ENCODE measurements around the gene HAP1.
"Not testable (repeated sequence)": the region's sequence is repeated elsewhere in the genome, so short reads cannot be mapped to it uniquely, and the experiment has no call there.

Gene HAP1

GRCh38 chr17:41688641-41689496 lies 45.6 kb downstream of the HAP1 start, which contains the start of gene EIF1:
TSS of gene EIF1 (plus strand) at chr17:41688885. CDS start at chr17:41689039, 154 bp downstream.
- TF ChIP-seq CTCF (conservative IDR thresholded peaks at IDR 0.05; ENCODE audit: low read length): no peak
- H3K4me3 ChIP-seq (ENCODE audit: low read length): peak within 1 kb of the TSS; percentile 87
- DNase-seq (ENCODE audit: low read depth): peak; percentile 99

DNA sequence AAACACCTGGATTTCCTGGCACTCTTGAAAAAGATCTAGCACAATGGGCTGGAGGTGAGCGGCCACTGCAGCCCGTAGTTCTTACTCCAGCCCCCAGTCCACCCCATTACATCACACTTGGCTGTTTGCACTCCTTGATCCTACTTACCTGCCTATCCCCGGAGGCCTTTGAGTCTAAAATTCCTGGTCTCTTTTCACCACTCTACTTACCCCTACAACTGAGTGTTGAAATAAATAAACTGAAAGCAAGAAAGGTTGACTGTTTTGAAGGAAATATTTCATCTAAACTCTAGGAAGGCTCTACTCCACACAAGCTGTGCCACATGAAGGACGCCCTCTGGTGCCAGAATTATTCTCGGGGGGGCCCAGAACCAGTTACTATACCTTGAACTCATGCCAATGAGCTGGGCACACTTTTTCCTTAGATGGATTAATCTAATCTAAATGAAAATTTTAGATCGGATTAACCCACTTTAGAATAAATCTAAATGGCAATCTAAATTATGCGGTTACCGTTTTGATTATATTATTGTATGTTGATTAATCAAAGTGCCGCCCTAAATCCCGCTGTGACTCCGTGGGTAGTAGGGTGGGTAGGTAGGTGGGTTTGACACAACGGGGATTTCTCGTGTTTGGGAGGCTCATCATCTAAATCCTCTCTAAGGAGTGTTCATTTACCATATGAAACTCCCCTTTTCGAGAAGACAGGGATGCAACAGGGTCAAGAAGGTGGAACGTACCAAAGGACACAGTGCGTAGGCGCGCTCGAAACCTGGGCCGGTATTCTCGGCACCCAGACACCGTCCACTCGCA lies 46.4 kb downstream of the HAP1 start:
- H3K4me3 ChIP-seq (ENCODE audit: low read length): peak overlapping the region; percentile 87
- DNase-seq (ENCODE audit: low read depth): no peak
- peak; percentile 36 for TF ChIP-seq CTCF (conservative IDR thresholded peaks at IDR 0.05; ENCODE audit: low read length)

DNA sequence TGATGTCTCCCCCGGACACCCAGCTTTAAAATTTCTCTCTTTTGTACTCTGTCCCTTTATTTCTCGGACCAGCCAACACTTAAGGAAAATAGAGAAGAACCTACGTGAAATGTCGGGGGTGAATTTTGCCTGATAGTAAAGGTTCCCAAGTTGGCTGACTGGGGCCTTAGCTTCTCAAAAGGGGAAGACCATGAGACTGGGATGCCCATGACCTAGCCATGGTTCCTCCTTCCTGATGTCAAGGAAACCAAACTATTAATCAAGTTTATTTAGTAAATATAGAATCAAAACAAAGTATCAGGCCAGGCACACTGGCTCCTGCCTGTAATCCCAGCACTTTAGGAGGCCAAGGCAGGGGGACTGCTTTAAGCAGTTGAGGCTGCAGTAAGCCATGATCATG lies 48.2 kb downstream of the HAP1 start:
- no peak for DNase-seq (ENCODE audit: low read depth)
- TF ChIP-seq CTCF (conservative IDR thresholded peaks at IDR 0.05; ENCODE audit: low read length): no peak

GRCh38 chr17:41685753-41686152 lies 48.7 kb downstream of the HAP1 start:
- H3K4me3 ChIP-seq (ENCODE audit: low read length); DNase-seq (ENCODE audit: low read depth): not testable (repeated sequence)

More for the DNA sequence above, 48.2 kb downstream of the HAP1 start:
- no peak overlapping the region for H3K4me3 ChIP-seq (ENCODE audit: low read length)

DNA sequence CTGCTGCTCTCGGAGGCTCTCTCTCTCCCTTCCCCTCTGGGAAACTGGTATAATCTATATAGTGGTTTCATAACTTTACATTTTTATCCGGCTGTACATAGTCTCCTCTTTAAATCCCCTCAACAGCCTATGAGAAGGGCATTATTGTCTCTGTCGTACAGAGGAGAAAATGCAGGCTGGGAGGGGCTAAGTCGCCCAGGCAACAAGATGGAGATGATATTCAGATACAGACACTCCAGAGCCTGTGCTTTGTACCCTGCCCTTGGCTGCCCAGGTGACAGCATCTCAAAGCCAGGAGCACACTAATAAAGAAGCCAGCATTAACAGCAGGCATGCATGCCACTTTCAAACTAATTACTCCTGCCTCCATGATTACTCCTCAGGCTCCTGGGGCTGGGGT lies 50.4 kb downstream of the HAP1 start:
- no peak for TF ChIP-seq CTCF (conservative IDR thresholded peaks at IDR 0.05; ENCODE audit: low read length)
- no peak overlapping the region for H3K4me3 ChIP-seq (ENCODE audit: low read length)
- DNase-seq (ENCODE audit: low read depth): no peak

DNA sequence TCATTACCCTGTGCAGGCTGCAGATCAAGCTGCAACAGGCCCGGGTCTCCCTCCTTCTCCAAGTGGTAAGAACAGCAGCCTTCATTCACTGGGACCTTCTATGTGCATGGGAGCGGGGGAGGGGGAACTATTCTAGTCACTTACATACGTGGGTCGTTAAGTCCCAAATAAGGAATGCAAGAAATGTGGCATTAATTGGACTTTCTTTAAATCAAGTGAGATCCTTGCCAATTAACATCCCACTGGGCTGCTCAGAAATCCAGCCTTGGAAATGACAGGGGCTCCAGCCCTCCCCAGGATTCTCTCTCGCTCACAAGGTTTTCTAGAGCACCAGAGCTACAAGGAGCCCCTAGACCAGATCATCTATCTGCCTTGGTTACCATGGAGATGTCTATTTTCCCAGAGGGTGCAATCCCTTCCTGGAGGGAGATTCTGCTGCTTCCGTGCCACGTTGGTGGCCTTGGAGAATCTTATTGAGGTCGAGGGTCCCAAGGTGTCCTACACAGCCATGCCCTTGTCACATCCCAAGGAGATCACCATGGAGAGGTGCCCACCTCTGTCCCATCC lies 50.9 kb downstream of the HAP1 start:
- TF ChIP-seq CTCF (conservative IDR thresholded peaks at IDR 0.05; ENCODE audit: low read length): no peak
- no peak for DNase-seq (ENCODE audit: low read depth)
- H3K4me3 ChIP-seq (ENCODE audit: low read length): no peak overlapping the region

DNA sequence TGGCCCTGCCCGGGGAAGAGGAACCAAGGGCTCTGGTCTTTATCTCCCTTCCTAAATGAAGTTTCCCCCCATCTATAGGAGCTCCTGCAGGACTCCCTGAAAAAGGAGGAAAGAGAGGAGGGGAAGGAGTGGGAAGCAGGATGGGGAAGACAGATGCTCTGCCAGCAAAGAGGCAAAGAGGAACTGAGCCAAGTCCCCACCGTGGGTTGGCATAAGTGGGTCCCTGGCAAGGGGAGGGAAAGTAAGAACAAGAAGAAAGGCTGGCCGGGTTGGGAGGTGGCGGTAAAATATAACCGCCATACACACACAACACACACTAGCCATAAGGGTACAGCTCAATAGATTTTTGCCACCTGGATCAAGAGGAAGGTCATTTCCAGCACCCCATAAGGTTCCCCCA lies 51.8 kb downstream of the HAP1 start:
- DNase-seq (ENCODE audit: low read depth): no peak
- TF ChIP-seq CTCF (conservative IDR thresholded peaks at IDR 0.05; ENCODE audit: low read length): no peak
- H3K4me3 ChIP-seq (ENCODE audit: low read length): no peak overlapping the region
